Umbilical cord (tissue), 2 donors: ENCODE data around the gene AFAP1. TPM values are rescaled to one million over a fixed set of nuclear protein-coding genes. Genes with fewer than 3 reads are reported as not detected.

Experiments
- DNase-seq: peaks from one replicate; pipeline ENCODE4 v3.0.0-alpha.2; 2015; ENCODE audit warnings: low spot score
- total RNA-seq: library from RNA; depleted of rRNA; stranded (reverse); fragments of >200 nt; gene quantifications from one replicate; pipeline ENCODE4 v1.2.3, GENCODE V29; 2014; ENCODE audit warnings: low replicate concordance; ENCODE audit not compliant: insufficient read depth

AFAP1 gene
- total RNA-seq, 1 donor from 2014 or later, result 59.5 TPM

DNA sequence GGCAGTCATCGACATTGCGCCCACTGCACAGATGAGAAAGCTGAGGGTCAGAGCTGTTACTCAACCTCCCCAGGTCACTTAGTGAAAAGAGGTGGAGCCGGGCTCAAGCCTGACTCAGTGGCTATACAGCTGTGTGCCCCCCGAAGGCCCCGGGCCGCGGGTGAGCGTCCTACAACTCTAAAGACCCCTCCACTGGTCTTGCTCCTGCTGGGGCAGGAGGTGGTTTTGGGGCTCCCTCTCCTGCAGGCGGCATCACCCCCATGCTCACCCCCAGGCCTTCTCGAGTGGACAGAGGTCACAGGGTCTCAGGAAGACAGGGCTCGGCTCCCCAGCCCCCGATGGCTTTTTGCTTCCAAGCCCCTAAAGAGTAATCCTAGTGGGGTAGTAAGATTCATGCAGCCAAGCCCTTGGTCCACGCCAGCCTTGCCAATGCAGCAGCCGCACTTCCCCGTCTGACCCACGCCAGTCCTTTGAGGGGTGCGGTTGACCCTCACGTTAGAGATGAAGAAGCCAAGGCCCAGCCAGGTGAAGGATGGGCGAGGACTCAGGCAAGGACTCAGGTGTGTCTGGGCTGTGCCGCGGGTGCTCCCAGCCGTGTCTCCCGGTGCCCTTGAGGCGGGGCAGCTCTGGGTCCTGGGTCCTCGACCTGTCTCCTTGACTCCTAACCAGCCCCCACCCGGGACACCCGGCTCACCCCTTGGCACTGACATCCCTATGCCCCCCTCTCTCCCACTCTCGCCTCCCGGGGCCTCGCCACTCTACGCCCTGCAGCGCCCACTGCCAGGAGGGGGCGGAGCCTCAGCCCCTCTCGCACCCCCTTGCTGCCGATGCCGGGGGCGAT is 200.4 kb downstream of the AFAP1 start:
- DNase-seq, result no peak

DNA sequence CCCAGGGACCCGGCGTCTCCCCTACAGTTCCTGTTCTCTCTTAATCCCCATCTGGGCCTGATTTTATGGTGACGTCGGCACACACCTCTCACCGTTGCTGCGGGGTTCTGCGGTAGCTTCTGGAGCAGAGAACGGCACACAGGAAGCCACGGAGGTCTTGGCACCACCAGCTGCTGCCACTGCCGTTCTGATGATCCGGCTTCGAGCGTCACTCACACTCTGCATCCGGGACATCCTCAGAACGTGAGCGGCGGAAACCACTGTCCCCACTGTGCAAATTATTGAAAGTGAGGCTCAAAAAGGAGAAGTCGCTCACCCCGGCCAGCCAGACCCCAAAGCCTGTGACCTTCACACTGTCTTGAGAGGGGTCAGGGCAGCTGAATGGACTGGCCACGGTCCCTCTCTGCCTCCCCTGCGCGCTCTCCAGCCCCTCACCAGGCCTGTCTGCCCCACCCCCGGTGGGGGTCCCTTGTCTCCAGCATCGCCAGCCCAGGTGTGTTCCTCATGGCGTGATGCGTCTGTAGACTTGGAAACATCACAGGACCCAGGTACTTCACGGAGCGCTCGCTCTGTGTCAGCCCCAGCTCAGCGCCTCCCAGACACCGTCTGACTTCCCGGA is 201.1 kb downstream of the AFAP1 start:
- no peak for DNase-seq

DNA sequence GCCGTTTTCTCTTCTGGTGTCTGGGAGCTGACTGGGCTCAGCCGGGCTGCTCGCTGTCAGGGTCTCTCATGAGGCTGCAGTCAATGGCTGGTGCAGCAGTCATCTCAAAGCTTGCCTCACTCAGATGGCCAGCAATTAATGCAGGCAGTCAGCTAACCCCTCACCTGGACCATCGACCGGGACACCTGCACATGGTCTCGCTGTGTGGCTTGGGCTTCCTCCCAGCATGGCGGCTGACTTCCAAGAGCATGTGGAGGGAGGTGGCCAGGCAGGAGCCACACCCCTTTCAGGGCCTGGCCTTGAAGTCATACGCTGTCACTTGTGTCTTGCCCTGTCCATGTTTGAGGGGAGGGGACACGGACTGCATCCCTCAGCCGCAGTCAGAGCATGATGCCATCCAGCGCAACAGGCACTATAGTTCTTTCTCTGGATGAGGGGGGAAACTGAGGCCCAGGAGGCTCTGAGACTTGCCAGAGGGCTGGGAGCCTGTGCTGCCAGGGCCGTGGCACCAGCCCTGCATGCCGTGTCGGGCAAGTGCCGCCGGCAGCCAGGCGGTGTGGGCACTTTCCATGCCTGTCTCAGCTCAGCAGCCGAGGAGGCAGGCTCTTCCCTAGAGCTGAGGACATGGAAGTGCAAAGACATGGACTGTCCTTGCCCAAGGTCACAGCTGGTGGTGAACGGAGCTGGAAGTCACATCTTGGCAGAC is 201.8 kb downstream of the AFAP1 start:
- no peak for DNase-seq

DNA sequence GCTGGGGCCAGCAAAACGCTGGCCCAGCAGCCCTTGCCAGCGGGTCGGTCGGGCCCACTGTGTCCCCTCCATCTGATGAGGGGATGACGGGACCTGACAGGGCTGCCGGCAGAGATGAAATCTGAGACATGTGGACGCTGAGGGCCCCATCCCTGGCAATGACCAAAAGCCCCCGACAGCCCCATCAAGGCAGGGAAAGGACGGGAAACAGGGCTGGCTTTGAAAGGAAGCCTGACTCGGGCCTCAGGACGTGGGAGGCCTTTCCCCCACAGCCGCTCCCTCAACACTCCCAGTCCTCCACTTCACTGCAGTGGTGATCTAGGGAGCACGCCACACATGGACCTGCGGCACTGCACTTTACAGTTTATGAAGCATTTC is 202.4 kb downstream of the AFAP1 start:
- no peak for DNase-seq

DNA sequence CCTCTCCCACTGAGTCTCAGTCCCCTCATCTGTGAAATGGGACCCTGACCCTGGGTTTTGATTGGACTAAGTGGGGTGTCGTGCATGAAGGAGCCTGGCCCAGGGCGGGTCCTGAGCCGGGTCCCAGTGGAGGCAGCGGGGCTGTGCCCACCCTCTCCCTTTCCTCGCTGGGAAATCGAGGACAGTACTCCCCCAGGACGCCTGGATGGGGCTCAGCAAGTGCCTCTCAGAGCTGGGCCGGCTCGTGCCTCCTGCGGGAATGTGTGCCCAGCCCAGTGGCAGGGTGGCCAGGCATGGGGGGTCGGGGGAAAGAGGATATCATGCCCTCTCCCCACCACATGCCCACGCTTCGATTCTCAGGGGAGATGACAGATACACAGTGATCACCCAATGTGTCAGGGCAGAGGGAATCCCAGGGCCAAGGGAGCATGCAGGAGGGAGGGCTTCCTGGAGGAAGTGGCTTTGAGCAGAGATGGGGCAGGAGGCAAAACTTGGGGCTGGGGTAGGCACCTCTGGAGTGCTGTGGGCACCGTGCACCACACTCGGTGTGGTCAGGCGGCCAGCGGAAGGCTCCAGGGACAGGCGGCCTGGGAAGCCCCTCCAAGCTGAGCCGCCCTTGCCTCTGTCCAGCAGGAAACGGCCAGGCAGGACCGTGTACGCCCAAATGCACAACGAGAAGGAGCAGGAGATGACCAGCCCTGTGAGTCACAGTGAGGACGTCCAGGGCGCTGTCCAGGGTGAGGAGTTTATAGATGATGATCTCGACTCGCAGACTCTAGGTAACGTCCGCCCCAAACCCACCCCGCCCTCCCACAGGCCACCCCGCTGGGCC is 203.0 kb downstream of the AFAP1 start:
- DNase-seq, result no peak

DNA sequence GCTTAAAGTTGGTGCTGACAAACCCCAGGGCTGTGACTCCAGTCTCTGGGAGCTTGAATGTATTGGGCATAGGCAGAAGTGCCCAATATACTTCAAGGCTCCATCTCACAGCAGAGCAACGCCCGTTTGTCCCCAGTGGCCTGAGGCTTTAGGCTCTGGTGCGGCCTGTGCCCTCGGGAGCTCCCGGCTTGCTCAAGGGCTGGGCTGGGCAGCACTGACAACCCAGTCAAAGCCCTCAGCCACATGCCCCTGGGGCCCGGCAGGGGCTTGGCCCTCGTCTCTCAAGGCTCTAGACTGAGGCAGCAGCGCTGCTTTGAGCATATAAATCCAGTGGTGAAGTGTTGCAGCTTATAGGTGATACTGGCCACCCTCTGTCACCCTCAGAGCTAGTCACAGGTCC is 203.7 kb downstream of the AFAP1 start:
- DNase-seq, result no peak

DNA sequence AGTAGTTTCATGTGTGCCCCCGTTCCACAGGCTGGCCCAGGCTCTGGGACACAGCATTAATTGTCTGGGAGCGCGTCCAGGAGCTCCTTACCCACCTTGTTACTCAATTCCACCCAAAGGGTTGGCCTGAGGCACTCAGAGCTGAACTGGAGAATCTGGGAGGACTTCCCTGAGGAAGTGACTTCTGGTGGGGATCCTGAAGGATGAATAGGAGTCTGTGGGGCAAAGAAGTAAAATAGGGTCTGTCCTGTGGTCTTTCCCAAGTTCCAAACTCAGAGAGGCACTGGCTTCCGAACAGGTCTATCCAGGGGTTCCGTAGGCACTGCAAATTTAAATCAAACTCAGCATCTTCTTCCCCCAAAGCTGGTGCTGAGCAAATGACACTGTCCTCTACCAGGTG is 204.3 kb downstream of the AFAP1 start:
- no peak for DNase-seq

DNA sequence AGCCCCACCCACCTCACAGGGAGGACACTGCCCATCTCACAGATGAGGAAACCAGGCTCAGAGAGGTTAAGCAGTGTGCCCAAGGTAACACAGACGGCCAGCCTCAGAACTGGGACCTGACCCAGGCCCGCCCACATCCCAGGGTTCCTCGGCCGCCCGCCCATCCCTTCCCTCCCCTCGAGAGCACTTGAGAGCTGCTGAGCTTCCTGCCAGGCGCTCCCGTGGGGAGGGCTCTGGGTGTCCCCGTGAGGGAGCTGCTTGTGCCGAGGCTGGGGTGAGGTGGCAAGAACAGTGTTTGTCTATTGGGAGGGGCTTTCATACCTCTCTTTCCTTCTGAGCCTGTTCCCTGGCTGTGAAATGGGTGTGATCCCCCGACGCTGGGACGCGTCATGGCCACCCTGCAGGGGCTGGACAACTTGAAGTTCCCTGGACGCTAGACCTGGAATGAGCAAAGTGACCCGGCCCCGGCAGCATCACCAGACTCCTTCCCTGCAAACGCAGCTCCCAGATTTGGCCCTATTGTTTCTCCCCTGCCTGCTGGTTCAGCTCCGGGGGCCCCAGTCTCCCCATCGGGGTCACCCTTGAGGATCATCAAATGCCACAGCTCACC is 204.9 kb downstream of the AFAP1 start:
- DNase-seq, result no peak

DNA sequence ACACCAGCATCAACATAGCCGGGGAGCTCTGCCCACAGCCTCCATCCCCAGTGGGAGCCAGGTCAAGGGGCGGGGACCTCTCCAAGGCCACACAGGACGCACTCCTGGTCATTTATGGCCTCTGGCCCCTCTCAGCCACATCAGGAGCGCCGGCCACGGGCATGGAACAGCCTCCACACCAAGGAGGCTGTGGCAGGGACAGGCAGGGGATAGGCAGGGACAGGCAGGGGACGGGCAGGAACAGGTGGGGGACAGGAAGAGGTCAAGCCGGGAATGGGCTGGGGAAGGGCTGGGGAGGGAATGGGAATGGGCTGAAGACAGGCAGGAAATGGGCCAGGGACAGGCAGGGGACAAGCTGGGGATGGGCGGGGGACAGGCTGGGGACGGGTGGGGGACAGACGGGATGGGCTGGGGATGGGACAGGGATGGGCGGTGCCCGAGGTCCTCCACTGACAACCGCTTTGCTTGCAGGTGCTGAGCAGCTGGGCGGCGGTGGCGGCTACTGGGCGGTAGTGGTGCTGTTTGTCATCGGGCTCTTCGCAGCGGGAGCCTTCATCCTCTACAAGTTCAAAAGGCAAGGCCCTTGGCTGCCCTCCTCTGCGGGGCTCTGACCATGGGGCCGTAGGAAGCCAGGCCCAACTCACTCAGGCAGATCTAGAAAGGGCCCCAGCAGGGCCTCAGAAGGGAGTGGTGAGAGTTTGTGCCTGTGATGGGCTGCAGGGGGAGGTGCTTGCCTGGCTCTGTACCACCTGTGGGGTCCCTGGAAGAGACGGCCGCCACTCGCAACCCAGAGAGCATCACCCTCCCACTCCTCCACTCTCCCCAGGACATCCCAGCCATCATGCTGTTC is 205.6 kb downstream of the AFAP1 start:
- DNase-seq, result no peak

DNA sequence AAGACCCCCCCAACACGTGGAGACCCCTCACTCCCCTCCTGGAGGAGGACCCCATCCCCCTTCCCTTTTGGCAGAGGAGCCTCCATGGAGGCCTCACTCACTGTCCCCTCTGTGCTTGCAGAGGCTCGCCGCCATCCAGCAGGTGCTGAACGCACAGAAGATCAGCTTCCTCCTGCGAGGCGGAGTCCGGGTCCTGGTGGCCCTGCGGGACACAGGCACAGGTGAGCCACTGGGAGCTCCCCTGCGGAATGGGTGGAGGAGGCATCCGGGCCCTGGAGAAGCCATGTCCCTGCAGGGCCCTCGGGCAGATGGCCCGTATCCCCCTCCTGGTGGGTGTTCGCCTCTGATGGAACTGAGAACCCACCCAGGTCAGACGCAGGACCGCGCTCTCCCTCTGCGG is 206.5 kb downstream of the AFAP1 start:
- no peak for DNase-seq

DNA sequence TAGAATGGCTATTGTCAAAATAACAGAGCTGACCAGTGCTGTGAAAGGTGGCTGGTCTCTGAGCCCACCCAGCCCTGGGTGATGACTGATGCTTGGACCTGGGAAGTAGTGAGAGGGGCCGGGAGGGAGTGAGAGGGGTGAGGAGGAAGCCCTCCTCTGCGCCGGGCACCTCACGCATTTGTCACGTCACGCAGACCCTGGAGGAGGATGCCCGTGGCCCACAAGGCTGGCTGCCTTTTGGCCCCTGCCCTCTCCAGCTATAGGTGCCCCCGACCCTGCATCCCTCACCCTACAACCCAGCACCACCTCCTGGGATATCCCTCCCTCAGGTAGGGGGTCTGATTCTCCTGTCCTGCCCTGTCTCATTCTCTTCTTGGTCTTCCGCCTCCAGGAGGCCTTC is 207.4 kb downstream of the AFAP1 start:
- DNase-seq, result no peak

DNA sequence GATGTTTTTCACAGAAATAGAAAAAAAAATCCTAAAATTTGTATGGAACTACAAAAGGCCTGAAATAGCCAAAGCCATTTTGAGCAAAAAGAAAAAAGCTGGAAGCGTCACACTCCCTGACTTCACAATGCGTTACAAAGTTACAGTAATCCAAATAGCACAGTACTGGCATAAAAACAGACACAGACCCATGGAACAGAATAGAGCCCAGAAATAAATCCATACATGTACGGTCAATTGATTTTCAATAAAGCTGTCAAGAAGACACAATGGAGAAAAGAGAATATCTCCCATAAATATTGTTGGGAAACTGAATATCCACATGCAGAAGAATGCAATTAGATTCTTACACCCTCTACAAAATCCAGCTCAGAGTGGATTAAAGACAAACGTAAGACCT is 208.2 kb downstream of the AFAP1 start:
- DNase-seq, result no peak

DNA sequence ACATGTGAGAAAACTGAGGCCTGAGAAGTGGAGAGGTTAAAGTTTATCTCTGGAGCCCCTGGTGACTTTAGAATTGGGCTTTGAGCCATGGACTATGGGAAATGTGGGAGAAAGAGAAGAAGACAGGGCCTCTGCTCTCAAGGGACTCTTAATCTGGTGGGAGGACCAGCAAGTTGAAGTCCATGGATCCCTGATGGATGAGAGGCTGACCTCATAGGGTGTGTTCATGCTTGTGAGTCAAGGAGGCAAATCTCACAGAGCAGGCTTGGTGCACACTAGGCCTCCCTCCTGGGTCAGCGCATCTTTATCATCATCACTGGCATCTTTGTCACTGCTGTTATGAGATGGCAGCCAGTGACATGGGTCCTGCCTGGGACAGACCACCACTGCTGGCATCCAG is 211.9 kb downstream of the AFAP1 start:
- DNase-seq, result no peak

DNA sequence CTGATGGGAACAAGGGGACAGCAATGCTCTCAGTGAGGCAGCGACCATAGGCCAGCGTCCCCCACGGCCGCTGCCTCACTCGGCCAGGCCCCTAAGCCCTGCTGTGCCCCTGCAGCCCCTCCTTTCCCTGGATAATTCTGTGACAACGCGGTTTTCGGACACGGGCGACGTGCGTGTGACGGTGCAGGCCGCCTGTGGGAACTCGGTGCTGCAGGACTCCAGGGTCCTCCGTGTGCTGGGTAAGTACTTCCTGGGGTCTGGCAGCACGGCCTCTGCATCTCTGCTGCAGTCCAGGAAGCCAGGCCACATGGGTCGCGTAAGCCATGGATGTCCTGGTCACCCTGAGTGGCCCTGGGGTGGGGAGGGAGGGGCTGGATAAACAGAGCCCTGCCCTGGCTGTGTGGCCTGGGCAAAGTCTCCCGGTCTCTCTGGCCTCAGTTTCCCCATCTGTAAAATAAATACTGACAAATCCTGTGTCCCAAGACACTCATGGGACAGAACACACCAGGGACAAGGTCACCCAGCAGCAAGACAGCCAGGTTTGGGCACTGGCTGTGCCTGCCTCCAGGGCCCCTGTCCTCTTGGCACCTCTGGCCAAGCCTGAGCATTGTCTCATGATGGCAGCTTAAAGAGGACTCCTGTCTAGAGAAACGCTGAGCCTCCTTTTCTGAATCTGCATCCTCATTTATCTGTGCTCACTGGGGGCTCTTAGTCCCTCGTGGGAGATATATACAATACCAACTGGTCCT is 212.8 kb downstream of the AFAP1 start:
- no peak for DNase-seq

DNA sequence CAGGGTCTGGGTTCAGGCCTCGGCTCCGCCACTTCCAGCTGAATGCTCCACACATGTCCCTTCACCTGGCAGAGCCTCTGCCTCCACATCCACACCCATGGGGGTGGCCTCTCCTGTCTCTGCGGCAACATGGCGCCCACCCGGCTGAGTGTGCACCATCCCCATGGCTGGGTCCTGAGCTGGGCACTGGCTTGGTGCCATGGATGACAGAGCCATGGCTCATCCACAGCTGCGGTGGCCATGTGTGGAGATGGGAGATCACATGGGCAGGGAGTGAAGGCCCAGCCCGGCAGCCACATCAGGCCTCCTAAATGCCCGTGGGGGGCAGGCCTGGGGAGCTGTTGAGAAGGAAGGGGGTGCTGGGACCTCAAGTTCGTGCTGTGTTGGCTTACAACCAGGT is 213.7 kb downstream of the AFAP1 start:
- no peak for DNase-seq

DNA sequence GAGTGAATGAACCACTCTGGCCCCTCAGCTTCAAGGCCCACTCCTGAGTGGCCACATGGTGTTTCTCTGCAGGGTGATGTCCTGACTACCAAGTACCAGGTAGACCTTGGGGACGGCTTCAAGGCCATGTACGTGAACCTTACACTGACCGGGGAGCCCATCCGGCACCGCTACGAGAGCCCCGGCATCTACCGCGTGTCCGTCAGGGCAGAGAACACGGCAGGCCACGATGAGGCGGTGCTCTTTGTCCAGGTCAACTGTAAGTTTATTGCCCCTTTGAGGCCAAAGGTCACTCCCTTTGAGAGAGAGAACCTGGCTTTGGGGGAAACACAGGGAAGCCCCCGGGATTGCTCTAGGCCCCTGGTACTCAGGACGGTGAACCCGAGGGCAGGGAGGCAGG is 216.0 kb downstream of the AFAP1 start:
- DNase-seq, result no peak

DNA sequence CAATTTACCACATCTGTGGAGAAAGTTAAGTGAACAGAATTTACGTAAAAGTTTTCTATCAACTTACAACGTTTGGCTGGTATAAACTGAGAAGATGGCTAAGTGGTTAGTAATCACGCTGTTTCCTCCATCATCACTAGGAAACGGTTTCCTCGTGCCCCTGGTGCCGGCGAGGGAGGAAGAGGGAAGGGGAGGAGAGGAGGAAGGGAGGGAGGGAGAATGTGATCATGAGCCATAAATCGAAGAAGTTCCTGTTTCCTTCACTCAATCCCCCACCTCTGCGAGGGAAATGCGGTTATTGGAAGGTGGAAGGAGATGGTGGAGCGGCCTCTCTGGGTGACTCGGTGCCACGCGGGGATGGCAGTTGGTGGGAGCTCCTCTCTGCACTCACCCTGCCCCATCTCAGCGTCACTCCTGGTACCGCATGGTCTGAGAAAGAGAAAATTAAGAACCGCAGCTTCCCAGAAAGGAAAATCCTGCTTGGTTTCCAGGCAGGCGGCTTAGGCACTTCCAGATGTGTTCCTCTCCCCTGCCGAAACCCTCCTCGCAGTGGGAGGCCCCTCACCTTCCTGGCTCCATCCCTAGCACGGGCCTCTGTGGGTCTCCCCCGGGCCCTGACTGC is 216.8 kb downstream of the AFAP1 start:
- DNase-seq, result no peak

DNA sequence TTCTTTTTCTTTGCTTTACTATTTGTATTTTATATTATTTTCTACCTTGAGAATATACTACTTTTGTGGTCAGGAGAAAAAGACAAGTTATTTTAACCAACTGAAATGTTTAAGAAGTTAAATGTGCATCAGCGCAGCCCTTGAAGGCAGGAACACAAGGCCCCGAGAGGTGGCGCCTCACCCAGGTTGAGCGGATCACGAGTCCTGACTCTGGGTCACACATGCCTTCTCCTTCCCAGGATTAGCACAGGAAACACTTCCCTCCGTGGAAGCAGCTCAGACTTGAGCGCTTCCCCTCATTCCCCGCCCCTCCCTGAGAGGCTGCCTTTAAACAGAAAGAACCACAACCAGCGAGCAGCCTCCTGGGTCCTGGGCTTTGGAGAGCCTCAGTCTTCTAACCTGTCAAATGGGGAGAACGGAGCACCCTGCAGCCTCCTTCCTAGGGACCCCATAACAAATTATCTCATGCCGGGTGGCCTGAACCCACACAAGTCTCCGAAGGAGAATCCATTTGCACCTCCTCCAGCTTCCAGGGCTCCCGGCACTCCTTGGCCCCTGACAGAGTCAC is 217.6 kb downstream of the AFAP1 start:
- no peak for DNase-seq
